Keratinocyte (primary cell): ENCODE measurements around the gene CDK14. TPM values are rescaled to one million over a fixed set of nuclear protein-coding genes. Genes with fewer than 3 reads are reported as not detected.

Experiments used
- DNase-seq: peaks from one replicate; pipeline ENCODE4 v3.0.0-alpha.2; 2011; ENCODE audit warnings: low read depth, missing footprints, low spot score
- FAIRE-seq: peaks from 2 replicates; lab custom pipeline; 2011; peaks lifted over from hg19 to GRCh38; lab: Jason Lieb, UNC
- H2AFZ ChIP-seq: 2 replicates; pipeline ENCODE4 v1.6.0; 2012; ENCODE audit warnings: low read length, control low read depth, inconsistent platforms; ENCODE audit not compliant: control insufficient read depth
- H3K27ac ChIP-seq: 2 replicates; pipeline ENCODE4 v1.5.1; 2011; ENCODE audit warnings: low read length; ENCODE audit not compliant: control insufficient read depth, insufficient read depth
- H3K27me3 ChIP-seq: 3 replicates; pipeline ENCODE4 v1.6.0; 2011; ENCODE audit warnings: low read length; ENCODE audit not compliant: control insufficient read depth, insufficient read depth; ENCODE audit errors: extremely low read depth
- H3K36me3 ChIP-seq, 2 experiments: 2 replicates in 1 of 2; 3 replicates in 1 of 2; pipeline ENCODE4 v1.5.1; 2011; ENCODE audit warnings: low read length in 2 of 2, mild to moderate bottlenecking in 1 of 2; ENCODE audit not compliant: control insufficient read depth in 2 of 2, insufficient read depth in 2 of 2; ENCODE audit errors: extremely low read depth in 1 of 2
- H3K4me1 ChIP-seq: 3 replicates; pipeline ENCODE4 v1.5.1; 2011; ENCODE audit warnings: low read length; ENCODE audit not compliant: control insufficient read depth, insufficient read depth; ENCODE audit errors: extremely low read depth
- H3K4me2 ChIP-seq: 3 replicates; pipeline ENCODE4 v1.6.0; 2011; ENCODE audit warnings: low read depth, low read length; ENCODE audit not compliant: control insufficient read depth, insufficient read depth; ENCODE audit errors: extremely low read depth
- H3K4me3 ChIP-seq, 3 experiments: fragments of 200-600 bp in 1 of 3; sonication (generic) in 1 of 3; 2 replicates in 2 of 3; 3 replicates in 1 of 3; pipeline ENCODE4 v1.5.1; 2011 to 2016; ENCODE audit warnings: low read length in 3 of 3, mild to moderate bottlenecking in 3 of 3, control low read depth in 2 of 3, inconsistent platforms in 1 of 3, low read depth in 1 of 3, mixed read lengths in 1 of 3, mixed run types in 1 of 3, moderate library complexity in 1 of 3; ENCODE audit not compliant: control insufficient read depth in 2 of 3, insufficient read depth in 2 of 3; ENCODE audit errors: extremely low read depth in 1 of 3
- H3K79me2 ChIP-seq: 2 replicates; pipeline ENCODE4 v1.6.0; 2012; ENCODE audit warnings: low read length; ENCODE audit not compliant: control insufficient read depth, insufficient read depth
- H3K9ac ChIP-seq: 3 replicates; pipeline ENCODE4 v1.6.0; 2011; ENCODE audit warnings: low read length; ENCODE audit not compliant: control insufficient read depth, insufficient read depth; ENCODE audit errors: extremely low read depth
- H3K9me1 ChIP-seq: 3 replicates; pipeline ENCODE4 v1.6.0; 2011; ENCODE audit warnings: low read length; ENCODE audit not compliant: control insufficient read depth, insufficient read depth; ENCODE audit errors: extremely low read depth
- H3K9me3 ChIP-seq: 2 replicates; pipeline ENCODE4 v1.5.1; 2012; ENCODE audit warnings: low read depth, low read length; ENCODE audit not compliant: control insufficient read depth
- H4K20me1 ChIP-seq: 3 replicates; pipeline ENCODE4 v1.6.0; 2011; ENCODE audit warnings: low read length; ENCODE audit not compliant: control insufficient read depth, insufficient read depth; ENCODE audit errors: extremely low read depth
- CTCF ChIP-seq, 3 experiments: IDR thresholded peaks in 1 of 3; conservative IDR thresholded peaks in 1 of 3; optimal IDR thresholded peaks in 1 of 3; 2 replicates in 2 of 3; 3 replicates in 1 of 3; pipeline versions ENCODE3 to v1.5.1; 2011; ENCODE audit warnings: low read length in 3 of 3, mild to moderate bottlenecking in 3 of 3, moderate library complexity in 2 of 3, control low read depth in 1 of 3, inconsistent platforms in 1 of 3; ENCODE audit not compliant: insufficient read depth in 2 of 3; ENCODE audit errors: extremely low read depth in 1 of 3
- EZH2 ChIP-seq: IDR thresholded peaks from one replicate; pipeline ENCODE4 v1.6.1; 2012; ENCODE audit warnings: inconsistent platforms, mild to moderate bottlenecking, low read length, moderate library complexity
- dilution Hi-C: fragments of 300-500 bp; cut with MboI; formaldehyde crosslinking; loops from one replicate; pipeline ENCODE4 v1.7.0; 2020; ENCODE audit warnings: low sequenced_read_pairs; ENCODE audit not compliant: extremely low pct_ligation_motif_present
- polyA plus RNA-seq, 5 experiments: library from polyadenylated mRNA; depleted of rRNA in 3 of 5; stranded (reverse) in 3 of 5; stranded (forward) in 1 of 5; unstranded in 1 of 5; fragments of >200 nt; gene quantifications; 1 replicate in 1 of 5; 2 replicates in 3 of 5; 3 replicates in 1 of 5; pipeline versions ENCODE4 v1.2.1 to v1.2.3, GENCODE V29; 2011 to 2012; ENCODE audit warnings: missing spikeins in 2 of 5, low read depth in 1 of 5, low replicate concordance in 1 of 5

CDK14 gene
- polyA plus RNA-seq, 1 donor (not counting 4 experiments of a cell fraction or from before 2014, with no cell fraction given), result 4.0 TPM

- FAIRE-seq (no peak), DNase-seq (peak; percentile 13)
- dilution Hi-C loops, result no loop called here
- Histone ChIP-seq H3K27ac (no peak overlapping the region), H3K4me1 (peaks cover 4% of the 10 kb centered on the region), H3K9me1 (no peaks in the 10 kb centered on the region), H2AFZ (no peak overlapping the region), H3K27me3 (no peaks in the 10 kb centered on the region), H3K4me3 (no peak overlapping the region), H3K79me2 (no peaks in the 10 kb centered on the region), H4K20me1 (no peaks in the 10 kb centered on the region), H3K36me3 (no peaks in the 10 kb centered on the region), H3K9ac (no peak overlapping the region), H3K4me2 (no peak overlapping the region), H3K9me3 (no peaks in the 10 kb centered on the region)
- TF ChIP-seq CTCF (optimal IDR thresholded peaks at IDR 0.05 in 1 of 3, IDR thresholded peaks at IDR 0.05 in 1 of 3, conservative IDR thresholded peaks at IDR 0.05 in 1 of 3; ENCODE audit: extremely low read depth in 1 of 3, insufficient read depth in 2 of 3, low read length in 3 of 3), result no peak
- TF ChIP-seq EZH2, result no peak
Measured at GRCh38 chr7:90607196-90607595, 11.1 kb downstream of the CDK14 start.

- H3K9ac ChIP-seq, result no peak overlapping the region
- FAIRE-seq (no peak), DNase-seq (no peak)
- no peaks in the 10 kb centered on the region for H3K79me2 ChIP-seq
- H3K9me3 ChIP-seq, result no peaks in the 10 kb centered on the region
- H3K4me2 ChIP-seq, result no peak overlapping the region
- no peaks in the 10 kb centered on the region for H4K20me1 ChIP-seq
- no peaks in the 10 kb centered on the region for H3K9me1 ChIP-seq
- TF ChIP-seq EZH2, result no peak
- H3K4me1 ChIP-seq, result no peaks in the 10 kb centered on the region
- H3K27ac ChIP-seq, result no peak overlapping the region
- no peak overlapping the region for H2AFZ ChIP-seq
- dilution Hi-C loops, result no loop called here
- no peak overlapping the region for H3K4me3 ChIP-seq
- H3K27me3 ChIP-seq, result no peaks in the 10 kb centered on the region
- no peaks in the 10 kb centered on the region for H3K36me3 ChIP-seq
Measured at GRCh38 chr7:90610105-90610504, 14.0 kb downstream of the CDK14 start.

GRCh38 chr7:90611115-90611514 lies 15.0 kb downstream of the CDK14 start:
- H3K4me2 ChIP-seq, result no peak overlapping the region
- no peaks in the 10 kb centered on the region for H4K20me1 ChIP-seq
- DNase-seq (no peak), FAIRE-seq (no peak)
- dilution Hi-C loops, result no loop called here
- H2AFZ ChIP-seq, result no peak overlapping the region
- H3K4me3 ChIP-seq, result no peak overlapping the region
- H3K4me1 ChIP-seq, result no peaks in the 10 kb centered on the region
- no peaks in the 10 kb centered on the region for H3K27me3 ChIP-seq
- no peaks in the 10 kb centered on the region for H3K79me2 ChIP-seq
- TF ChIP-seq CTCF (optimal IDR thresholded peaks at IDR 0.05 in 1 of 3, IDR thresholded peaks at IDR 0.05 in 1 of 3, conservative IDR thresholded peaks at IDR 0.05 in 1 of 3; ENCODE audit: extremely low read depth in 1 of 3, insufficient read depth in 2 of 3, low read length in 3 of 3) (no peak), EZH2 (no peak)
- no peaks in the 10 kb centered on the region for H3K9me3 ChIP-seq
- H3K9me1 ChIP-seq, result no peaks in the 10 kb centered on the region
- H3K36me3 ChIP-seq, result no peaks in the 10 kb centered on the region
- H3K9ac ChIP-seq, result no peak overlapping the region
- H3K27ac ChIP-seq, result no peak overlapping the region
